IMR-90 (cell line): Measurements from ENCODE around the gene MFNG. TPM values are rescaled to one million over a fixed set of nuclear protein-coding genes. Genes with fewer than 3 reads are reported as not detected.
"Not testable (repeated sequence)": the region's sequence is repeated elsewhere in the genome, so short reads cannot be mapped to it uniquely, and the experiment has no call there.

ENCODE experiments used
- ATAC-seq: fragments of 200-7000 bp; cut with Tn5 transposase; 2 replicates; pipeline ENCODE4 v1.9.1; 2020; ENCODE audit warnings: low read depth, mild to moderate bottlenecking, moderate library complexity
- BruUV-seq: library from RNA; stranded (reverse); fragments of 400-500 nt; replicated peaks from 2 replicates; lab custom pipeline; 2021; lab: Mats Ljungman, UMichigan
- CTCF ChIA-PET: fragments of 300-600 bp; formaldehyde crosslinking; extraction: SDS; loops from one replicate; lab custom pipeline; 2021; ENCODE audit warnings: antibody characterized with exemption; lab: Yijun Ruan, JAX
- POLR2A ChIA-PET: fragments of 300-600 bp; sonication (Branson Sonifier 250); formaldehyde crosslinking; loops from one replicate; lab custom pipeline; 2022; ENCODE audit warnings: antibody characterized with exemption; ENCODE audit not compliant: unreplicated experiment; lab: Charles Lee
- DNase-seq: peaks from one replicate; pipeline ENCODE4 v3.0.0; 2013
- H2AFZ ChIP-seq: replicated peaks from 2 replicates; pipeline ENCODE3; 2013; ENCODE audit warnings: low read length, mild to moderate bottlenecking; ENCODE audit not compliant: poor library complexity
- H2AK5ac ChIP-seq: 2 replicates; pipeline ENCODE4 v1.6.1; 2013; ENCODE audit warnings: low read depth, low read length, inconsistent platforms
- H2AK9ac ChIP-seq: replicated peaks from 2 replicates; pipeline ENCODE3; 2013; ENCODE audit warnings: mild to moderate bottlenecking, low read depth, low read length, moderate library complexity; ENCODE audit not compliant: poor library complexity
- H2BK120ac ChIP-seq: 2 replicates; pipeline ENCODE4 v1.6.1; 2013; ENCODE audit warnings: low read depth, low read length, inconsistent platforms
- H2BK15ac ChIP-seq: 3 replicates; pipeline ENCODE4 v1.6.1; 2013; ENCODE audit warnings: low read depth, low read length, inconsistent platforms
- H2BK20ac ChIP-seq: 2 replicates; pipeline ENCODE4 v1.6.1; 2013; ENCODE audit warnings: low read depth, mild to moderate bottlenecking, inconsistent platforms, low read length, moderate library complexity
- H2BK5ac ChIP-seq: 2 replicates; pipeline ENCODE4 v1.6.1; 2013; ENCODE audit warnings: mild to moderate bottlenecking, low read depth, low read length, inconsistent platforms; ENCODE audit not compliant: poor library complexity, severe bottlenecking
- H3K14ac ChIP-seq: replicated peaks from 2 replicates; pipeline ENCODE4 v1.6.1; 2013; ENCODE audit warnings: low read depth, low read length, inconsistent platforms
- H3K18ac ChIP-seq: 2 replicates; pipeline ENCODE4 v1.6.1; 2013; ENCODE audit warnings: low read depth, low read length, control low read depth
- H3K23ac ChIP-seq: 2 replicates; pipeline ENCODE4 v1.6.1; 2013; ENCODE audit warnings: low read depth, low read length, inconsistent platforms
- H3K27ac ChIP-seq: 2 replicates; pipeline ENCODE4 v1.5.1; 2013; ENCODE audit warnings: mild to moderate bottlenecking, control low read depth, low read length; ENCODE audit not compliant: insufficient read depth
- H3K27me3 ChIP-seq: 2 replicates; pipeline ENCODE4 v1.6.1; 2013; ENCODE audit warnings: low read length; ENCODE audit not compliant: control insufficient read depth, insufficient read depth
- H3K36me3 ChIP-seq: 2 replicates; pipeline ENCODE4 v1.6.1; 2013; ENCODE audit warnings: low read length, mixed read lengths; ENCODE audit not compliant: control insufficient read depth, insufficient read depth
- H3K4ac ChIP-seq: 2 replicates; pipeline ENCODE4 v1.6.1; 2013; ENCODE audit warnings: low read depth, low read length, inconsistent platforms
- H3K4me1 ChIP-seq: 2 replicates; pipeline ENCODE4 v1.6.1; 2013; ENCODE audit warnings: low read length, mixed read lengths; ENCODE audit not compliant: control insufficient read depth, insufficient read depth
- H3K4me2 ChIP-seq: 2 replicates; pipeline ENCODE4 v1.6.1; 2013; ENCODE audit warnings: low read depth, mild to moderate bottlenecking, control low read depth, low read length, moderate library complexity
- H3K4me3 ChIP-seq: 2 replicates; pipeline ENCODE4 v1.5.1; 2013; ENCODE audit warnings: low read depth, mild to moderate bottlenecking, control low read depth, low read length, moderate library complexity; ENCODE audit not compliant: insufficient read depth
- H3K56ac ChIP-seq: 2 replicates; pipeline ENCODE4 v1.6.1; 2013; ENCODE audit warnings: low read length, inconsistent platforms; ENCODE audit not compliant: insufficient read depth; ENCODE audit errors: extremely low read depth
- H3K79me1 ChIP-seq, 2 experiments: 2 replicates each; pipeline ENCODE4 v1.6.1; 2013; ENCODE audit warnings: low read length in 2 of 2, inconsistent platforms in 1 of 2, low read depth in 1 of 2
- H3K9ac ChIP-seq: 2 replicates; pipeline ENCODE4 v1.6.1; 2013; ENCODE audit warnings: low read depth, low read length, control low read depth
- H3K9me1 ChIP-seq: 2 replicates; pipeline ENCODE4 v1.6.1; 2013; ENCODE audit warnings: low read length, inconsistent platforms; ENCODE audit not compliant: insufficient read depth
- H3K9me3 ChIP-seq: 2 replicates; pipeline ENCODE4 v1.6.1; 2013; ENCODE audit warnings: low read length; ENCODE audit not compliant: control insufficient read depth, insufficient read depth
- H4K20me1 ChIP-seq: 2 replicates; pipeline ENCODE4 v1.6.1; 2013; ENCODE audit warnings: low read length, inconsistent platforms; ENCODE audit not compliant: insufficient read depth
- H4K5ac ChIP-seq: 2 replicates; pipeline ENCODE4 v1.6.1; 2013; ENCODE audit warnings: mild to moderate bottlenecking, low read depth, low read length, control low read depth
- H4K8ac ChIP-seq, 2 experiments: 2 replicates each; pipeline ENCODE4 v1.6.1; 2013; ENCODE audit warnings: low read depth in 2 of 2, low read length in 2 of 2, control low read depth in 1 of 2, inconsistent platforms in 1 of 2
- H4K91ac ChIP-seq: 2 replicates; pipeline ENCODE4 v1.6.1; 2013; ENCODE audit warnings: low read depth, low read length, inconsistent platforms; ENCODE audit not compliant: insufficient read depth
- WGBS, 2 experiments: methylation state at CpG; one replicate each; pipeline versions ENCODE4 v1.1.5 to v1.1.7; 2013; ENCODE audit warnings: missing lambda C conversion rate in 2 of 2; ENCODE audit not compliant: insufficient read length in 1 of 2; ENCODE audit errors: extremely low coverage in 2 of 2; 5-methylcytosine and 5-hydroxymethylcytosine counted together
- dilution Hi-C: fragments of 300-500 bp; cut with HindIII; formaldehyde crosslinking; loops from one replicate; pipeline ENCODE4 v1.14.3; 2018; ENCODE audit warnings: low sequenced_read_pairs; ENCODE audit not compliant: unreplicated experiment
- in situ Hi-C: fragments of 300-500 bp; cut with MboI; formaldehyde crosslinking; loops from 3 replicates; pipeline ENCODE4 v1.14.3; 2019; ENCODE audit warnings: low sequenced_read_pairs, inconsistent platforms, mixed read lengths
- intact Hi-C: fragments of 100-400 bp; cut with micrococcal nuclease; formaldehyde crosslinking; loops from 2 replicates; pipeline ENCODE4 v1.10.0; 2022
- polyA plus RNA-seq, 3 experiments: library from polyadenylated mRNA; depleted of rRNA; stranded (reverse); fragments of >200 nt; gene quantifications; 2 replicates each; pipeline ENCODE4 v1.2.3, GENCODE V29; 2012; ENCODE audit warnings: low replicate concordance in 1 of 3
- total RNA-seq: library from RNA; depleted of rRNA; stranded (reverse); fragments of >200 nt; gene quantifications from 2 replicates; pipeline ENCODE4 v1.2.3, GENCODE V29; 2012

MFNG gene
- total and polyA plus RNA-seq, 2 of the 4 experiments (the other 2 are of a cell fraction), result 0.15 TPM; not detected in 1

GRCh38 chr22:37468201-37468695, 17.9 kb downstream of the MFNG start:
- H2BK20ac ChIP-seq, BruUV-seq, H3K9me3 ChIP-seq, H3K4me1 ChIP-seq, H4K5ac ChIP-seq, H3K4me2 ChIP-seq, H2AK5ac ChIP-seq, DNase-seq, intact Hi-C loops, H4K8ac ChIP-seq, H2BK5ac ChIP-seq, H3K9me1 ChIP-seq, H4K20me1 ChIP-seq, H3K56ac ChIP-seq, H2AK9ac ChIP-seq, H3K14ac ChIP-seq, POLR2A ChIA-PET, H3K4me3 ChIP-seq, H4K91ac ChIP-seq, H2BK15ac ChIP-seq, H2AFZ ChIP-seq, H3K27ac ChIP-seq, H3K79me1 ChIP-seq, H2BK120ac ChIP-seq, H3K23ac ChIP-seq, H3K36me3 ChIP-seq, H3K4ac ChIP-seq, dilution Hi-C loops, H3K18ac ChIP-seq, ATAC-seq, H3K9ac ChIP-seq: not testable (repeated sequence)
- 67% methylated on average over 1 of the region's 14 CpGs; no CpG with 5 or more reads in 1 of the 2 experiments for WGBS, 2 experiments
- peaks cover 63% of the 10 kb centered on the region for H3K27me3 ChIP-seq
- in situ Hi-C loops, result loop anchor here (10.0 kb wide), 1 partner anchor 293 kb away; no protein-coding TSS in a partner anchor
- CTCF ChIA-PET, result interaction anchor here (0.6 kb wide), 1 partner anchor 77 kb away, joined by 3 read pairs; no protein-coding TSS in a partner anchor
